Ascending aorta (tissue), 2 donors: Measurements from ENCODE around the gene PPP1R3F. TPM values are rescaled to one million over a fixed set of nuclear protein-coding genes. Genes with fewer than 3 reads are reported as not detected.
A peak's percentile ranks its signal among the peaks of the same experiment; 100 is the strongest.
"Not testable (repeated sequence)": the region's sequence is repeated elsewhere in the genome, so short reads cannot be mapped to it uniquely, and the experiment has no call there.

ENCODE experiments used
- DNase-seq, 2 donors: peaks; one replicate each; pipeline ENCODE4 v3.0.0-alpha.2; 2019; ENCODE audit warnings: low spot score in 2 of 2
- H3K27ac ChIP-seq, 2 donors: fragments of 200-600 bp; sonication (generic); one replicate each; pipeline ENCODE4 v1.5.1; 2016 to 2017; ENCODE audit warnings: mild to moderate bottlenecking in 1 of 2
- H3K27me3 ChIP-seq: fragments of 200-600 bp; sonication (generic); one replicate; pipeline ENCODE4 v1.5.1; 2017
- H3K36me3 ChIP-seq, 2 donors: fragments of 200-600 bp; sonication (generic); one replicate each; pipeline ENCODE4 v1.5.1; 2016
- H3K4me1 ChIP-seq, 2 donors: fragments of 200-600 bp; sonication (generic); one replicate each; pipeline ENCODE4 v1.5.1; 2016 to 2017; ENCODE audit warnings: mild to moderate bottlenecking in 1 of 2
- H3K4me3 ChIP-seq, 2 donors: fragments of 200-600 bp; sonication (generic); one replicate each; pipeline ENCODE4 v1.5.1; 2016 to 2017; ENCODE audit warnings: mild to moderate bottlenecking in 1 of 2
- H3K9me3 ChIP-seq, 2 donors: fragments of 200-600 bp; sonication (generic); one replicate each; pipeline ENCODE4 v1.5.1; 2016
- intact Hi-C: fragments of 100-400 bp; cut with DNase I; formaldehyde crosslinking; loops from one replicate; pipeline ENCODE4 v1.15.1; 2023
- total RNA-seq: library from RNA; depleted of rRNA; stranded (reverse); fragments of >200 nt; gene quantifications from one replicate; pipeline ENCODE4 v1.1.0, GENCODE V29; 2016
- TF ChIP-seq, protein P1 (sequence below), 3 experiments: fragments of 200-600 bp in 2 of 3; fragments of 450-650 bp in 1 of 3; sonication (generic) in 2 of 3; IDR thresholded peaks; one replicate each; pipeline ENCODE4 v1.5.1; 2016 to 2019; ENCODE audit warnings: antibody characterized with exemption in 3 of 3, mild to moderate bottlenecking in 1 of 3, moderate library complexity in 1 of 3

Gene PPP1R3F
- total RNA-seq, 1 donor from 2014 or later, result 14.8 TPM

DNA sequence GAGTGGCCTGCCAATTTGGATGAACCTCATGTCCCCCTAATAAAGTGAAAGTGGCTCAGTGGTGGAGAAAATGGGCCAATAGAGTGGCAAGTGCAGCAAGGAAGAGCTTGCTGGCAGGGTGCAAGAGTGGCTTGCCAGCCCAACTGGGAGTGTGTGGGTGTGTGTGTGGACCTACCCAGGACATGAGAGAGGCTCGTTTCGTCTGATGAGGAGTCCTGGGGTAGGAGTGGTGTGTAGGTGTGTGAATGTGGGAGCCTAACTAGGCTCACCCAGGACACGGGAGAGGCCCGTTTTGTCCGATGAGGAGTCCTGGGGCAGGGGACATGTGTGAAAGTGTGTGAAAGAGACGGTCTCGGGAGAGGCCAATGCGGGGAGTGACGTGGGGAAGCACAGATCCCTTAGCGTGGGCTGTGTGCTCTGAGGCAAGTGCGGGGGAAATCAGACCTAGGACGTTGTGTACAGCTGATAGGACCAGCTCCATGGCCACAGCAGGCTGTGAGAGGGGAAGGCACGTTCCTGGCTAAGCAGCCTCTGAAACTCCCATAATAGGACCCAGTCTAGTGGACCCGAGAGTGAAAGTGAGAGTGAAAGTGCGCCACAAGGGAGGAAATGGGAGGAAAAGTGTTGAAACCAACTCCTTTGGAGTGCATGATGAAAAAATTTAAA lies 39.1 kb downstream of the PPP1R3F start:
- Histone ChIP-seq H3K4me1 (no peaks in the 10 kb centered on the region), H3K4me3 (peak overlapping the region; percentile 41 to 59), H3K36me3 (no peaks in the 10 kb centered on the region), H3K27ac (peak overlapping the region; percentile 58 to 62), H3K9me3 (no peaks in the 10 kb centered on the region), H3K27me3 (no peaks in the 10 kb centered on the region)
- intact Hi-C loops, result no loop called here
- TF ChIP-seq, protein P1, sequence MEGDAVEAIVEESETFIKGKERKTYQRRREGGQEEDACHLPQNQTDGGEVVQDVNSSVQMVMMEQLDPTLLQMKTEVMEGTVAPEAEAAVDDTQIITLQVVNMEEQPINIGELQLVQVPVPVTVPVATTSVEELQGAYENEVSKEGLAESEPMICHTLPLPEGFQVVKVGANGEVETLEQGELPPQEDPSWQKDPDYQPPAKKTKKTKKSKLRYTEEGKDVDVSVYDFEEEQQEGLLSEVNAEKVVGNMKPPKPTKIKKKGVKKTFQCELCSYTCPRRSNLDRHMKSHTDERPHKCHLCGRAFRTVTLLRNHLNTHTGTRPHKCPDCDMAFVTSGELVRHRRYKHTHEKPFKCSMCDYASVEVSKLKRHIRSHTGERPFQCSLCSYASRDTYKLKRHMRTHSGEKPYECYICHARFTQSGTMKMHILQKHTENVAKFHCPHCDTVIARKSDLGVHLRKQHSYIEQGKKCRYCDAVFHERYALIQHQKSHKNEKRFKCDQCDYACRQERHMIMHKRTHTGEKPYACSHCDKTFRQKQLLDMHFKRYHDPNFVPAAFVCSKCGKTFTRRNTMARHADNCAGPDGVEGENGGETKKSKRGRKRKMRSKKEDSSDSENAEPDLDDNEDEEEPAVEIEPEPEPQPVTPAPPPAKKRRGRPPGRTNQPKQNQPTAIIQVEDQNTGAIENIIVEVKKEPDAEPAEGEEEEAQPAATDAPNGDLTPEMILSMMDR (IDR thresholded peaks at IDR 0.05), result no peak
- DNase-seq, result no peak

DNA sequence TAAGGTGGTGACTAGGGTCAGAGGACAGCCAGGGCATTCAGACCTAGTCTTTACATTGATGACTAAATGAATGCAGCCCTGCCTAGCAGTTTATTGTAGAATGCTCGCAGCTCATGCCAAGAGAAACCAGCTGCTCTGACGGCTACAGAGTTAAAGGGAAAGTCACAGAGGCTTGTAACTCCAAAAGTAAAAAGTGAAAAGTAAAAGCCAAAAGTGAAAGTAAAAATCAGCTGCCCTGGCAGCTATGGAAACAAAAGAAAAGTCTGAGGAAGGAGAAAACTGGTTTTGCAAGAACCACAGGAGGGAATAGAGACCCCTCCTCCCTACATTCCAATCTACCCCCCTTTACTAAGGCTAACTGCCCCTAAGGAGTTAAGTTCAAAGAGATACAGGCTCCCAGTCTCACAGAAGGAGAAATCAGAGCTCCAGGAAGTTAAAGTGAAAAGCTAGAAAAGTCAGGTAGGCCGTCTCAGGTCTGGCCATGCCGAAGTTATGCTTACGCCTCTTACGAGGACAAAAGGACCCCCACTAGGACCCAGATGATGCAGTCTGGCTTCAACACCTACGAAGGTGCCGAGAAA lies 39.9 kb downstream of the PPP1R3F start:
- H3K9me3 ChIP-seq, result no peaks in the 10 kb centered on the region
- DNase-seq, result no peak
- TF ChIP-seq, protein P1 (IDR thresholded peaks at IDR 0.05), result no peak
- H3K27me3 ChIP-seq, result no peaks in the 10 kb centered on the region
- H3K4me1 ChIP-seq, result no peaks in the 10 kb centered on the region
- intact Hi-C loops, result no loop called here
- H3K4me3 ChIP-seq, result peak overlapping the region; percentile 41 to 59
- no peaks in the 10 kb centered on the region for H3K36me3 ChIP-seq
- H3K27ac ChIP-seq, result peak overlapping the region; percentile 58 to 62

DNA sequence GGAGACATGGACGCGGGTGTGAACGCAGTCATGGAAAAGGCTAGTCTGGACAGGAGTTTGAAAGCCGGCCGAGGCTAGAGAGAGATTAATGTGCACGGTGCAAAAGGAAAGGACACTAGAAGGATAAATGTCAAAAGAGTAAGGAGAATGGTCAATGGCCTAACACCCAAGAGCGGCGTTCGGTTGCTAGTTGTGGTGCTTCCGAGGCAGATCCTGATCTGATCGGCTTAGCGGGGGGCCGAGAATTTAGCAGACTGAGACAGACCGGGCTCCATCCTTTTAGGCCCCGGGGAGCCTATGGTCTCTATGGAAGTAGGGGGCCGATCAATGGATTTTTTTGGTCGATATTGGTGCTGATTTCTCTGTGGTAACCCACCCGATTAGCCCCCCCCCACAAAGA lies 40.8 kb downstream of the PPP1R3F start:
- TF ChIP-seq, protein P1 (IDR thresholded peaks at IDR 0.05), result no peak
- Histone ChIP-seq H3K27ac (no peak overlapping the region), H3K27me3 (no peaks in the 10 kb centered on the region), H3K4me3 (peak overlapping the region in 1 of 2 donors; percentile 59), H3K4me1 (no peaks in the 10 kb centered on the region), H3K9me3 (no peaks in the 10 kb centered on the region), H3K36me3 (no peaks in the 10 kb centered on the region)
- intact Hi-C loops, result no loop called here
- no peak for DNase-seq

DNA sequence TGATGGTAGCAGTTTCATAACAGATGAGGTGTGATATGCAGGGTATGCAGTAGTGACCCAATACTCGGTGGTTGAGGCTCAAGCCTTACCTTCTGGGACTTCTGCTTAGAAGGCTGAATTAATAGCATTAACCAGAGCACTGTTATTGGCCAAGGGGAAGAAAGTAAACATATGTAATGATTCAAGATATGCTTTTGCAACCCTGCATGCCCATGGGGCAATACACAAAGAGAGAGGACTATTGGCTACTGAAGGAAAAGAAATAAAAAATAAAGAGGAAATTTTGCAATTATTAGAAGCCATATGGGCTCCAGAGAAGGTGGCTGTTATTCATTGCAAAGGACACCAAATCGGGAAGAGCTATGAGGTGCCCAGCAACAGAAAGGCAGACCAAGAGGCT lies 42.6 kb downstream of the PPP1R3F start:
- no peaks in the 10 kb centered on the region for H3K36me3 ChIP-seq
- DNase-seq, result no peak
- no peak overlapping the region for H3K4me3 ChIP-seq
- no peak overlapping the region for H3K27ac ChIP-seq
- no peaks in the 10 kb centered on the region for H3K27me3 ChIP-seq
- no peaks in the 10 kb centered on the region for H3K4me1 ChIP-seq
- TF ChIP-seq, protein P1 (IDR thresholded peaks at IDR 0.05), result no peak
- intact Hi-C loops, result no loop called here
- no peaks in the 10 kb centered on the region for H3K9me3 ChIP-seq

DNA sequence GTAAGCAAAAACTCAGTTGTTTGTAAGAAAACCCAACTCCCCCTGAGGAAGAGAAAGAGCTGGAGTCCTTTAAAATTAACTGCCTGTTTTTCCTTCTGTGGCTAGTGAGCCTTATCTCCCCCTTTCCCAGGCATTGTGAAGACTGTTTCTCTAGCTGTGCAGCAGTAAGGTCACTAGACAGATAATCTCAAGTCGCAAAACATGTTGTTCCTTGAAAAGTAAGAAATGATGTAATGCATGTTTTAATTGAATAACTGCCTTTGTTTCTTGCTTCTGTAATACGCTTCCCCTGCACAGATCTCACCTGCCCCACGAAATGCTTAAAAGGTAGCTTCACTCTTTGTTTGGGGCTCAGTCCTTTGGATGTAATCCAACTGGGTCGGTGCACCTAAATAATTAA lies 46.5 kb downstream of the PPP1R3F start:
- Histone ChIP-seq H3K4me1 (no peaks in the 10 kb centered on the region), H3K27me3 (no peaks in the 10 kb centered on the region), H3K36me3 (no peaks in the 10 kb centered on the region), H3K4me3 (no peak overlapping the region), H3K27ac (no peak overlapping the region), H3K9me3 (no peaks in the 10 kb centered on the region)
- intact Hi-C loops, result no loop called here
- TF ChIP-seq, protein P1 (IDR thresholded peaks at IDR 0.05), result no peak
- DNase-seq, result no peak

DNA sequence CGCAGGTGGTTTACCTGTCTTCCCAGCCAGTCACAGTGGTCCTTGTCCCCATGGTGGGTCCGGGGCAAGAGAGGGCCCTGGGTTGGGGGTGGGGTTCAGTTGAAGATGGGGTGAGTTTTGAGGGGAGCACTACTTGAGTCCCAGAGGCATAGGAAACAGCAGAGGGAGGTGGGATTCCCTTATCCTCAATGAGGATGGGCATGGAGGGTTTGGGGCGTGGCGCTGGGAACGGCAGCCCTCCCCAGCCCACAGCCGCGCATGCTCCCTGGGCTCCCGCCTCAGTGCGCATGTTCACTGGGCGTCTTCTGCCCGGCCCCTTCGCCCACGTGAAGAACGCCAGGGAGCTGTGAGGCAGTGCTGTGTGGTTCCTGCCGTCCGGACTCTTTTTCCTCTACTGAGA lies 52.1 kb downstream of the PPP1R3F start, which contains the start of gene GAGE12J:
Gene GAGE12J, plus strand, starts transcription at position 301 of the 400 bp plus-strand sequence. CDS start 1,157 bp downstream, outside the sequence.
- H3K9me3 ChIP-seq, H3K36me3 ChIP-seq, intact Hi-C loops, DNase-seq, H3K27ac ChIP-seq, H3K4me1 ChIP-seq, H3K27me3 ChIP-seq, H3K4me3 ChIP-seq: not testable (repeated sequence)

DNA sequence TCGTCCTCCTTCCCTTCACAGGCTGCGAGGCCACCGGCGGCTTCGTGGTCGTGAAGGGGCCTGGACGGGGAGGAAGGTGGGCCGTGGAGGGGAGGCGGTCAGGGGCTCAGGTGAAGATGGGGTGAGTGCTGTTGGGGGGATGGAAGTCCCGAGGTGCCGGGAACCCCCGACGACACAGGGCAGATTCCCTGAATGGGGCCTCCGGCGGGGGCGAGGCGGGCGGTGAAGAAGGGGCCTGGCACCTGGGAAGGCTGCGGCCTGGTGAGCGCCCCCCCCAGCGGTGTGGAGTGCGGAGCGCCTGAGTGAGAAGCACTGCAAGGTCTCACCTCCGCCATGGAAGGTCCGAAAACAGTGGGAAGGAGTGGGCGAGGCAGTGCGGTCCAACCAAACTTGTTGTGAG lies 52.7 kb downstream of the PPP1R3F start:
- H3K36me3 ChIP-seq, DNase-seq, H3K27ac ChIP-seq, H3K4me1 ChIP-seq, H3K4me3 ChIP-seq, H3K9me3 ChIP-seq, H3K27me3 ChIP-seq, intact Hi-C loops: not testable (repeated sequence)

DNA sequence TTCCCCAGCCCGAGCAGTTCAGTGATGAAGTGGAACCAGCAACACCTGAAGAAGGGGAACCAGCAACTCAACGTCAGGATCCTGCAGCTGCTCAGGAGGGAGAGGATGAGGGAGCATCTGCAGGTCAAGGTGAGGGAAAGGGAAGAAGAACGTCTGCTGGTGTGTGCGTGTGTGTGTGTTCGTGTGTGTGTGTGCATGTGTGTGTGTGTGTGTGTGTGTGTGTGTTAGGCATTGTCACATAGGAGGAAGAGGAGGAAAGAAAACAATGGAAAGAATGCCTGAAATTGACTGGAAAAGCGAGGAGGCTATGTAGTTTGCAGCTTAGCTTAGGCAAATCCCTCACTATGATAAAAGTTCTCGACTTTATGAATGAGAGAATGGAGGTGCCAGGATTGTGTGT lies 54.1 kb downstream of the PPP1R3F start:
- H3K9me3 ChIP-seq, H3K36me3 ChIP-seq, DNase-seq, H3K27ac ChIP-seq, intact Hi-C loops, H3K4me3 ChIP-seq, H3K27me3 ChIP-seq, H3K4me1 ChIP-seq: not testable (repeated sequence)

DNA sequence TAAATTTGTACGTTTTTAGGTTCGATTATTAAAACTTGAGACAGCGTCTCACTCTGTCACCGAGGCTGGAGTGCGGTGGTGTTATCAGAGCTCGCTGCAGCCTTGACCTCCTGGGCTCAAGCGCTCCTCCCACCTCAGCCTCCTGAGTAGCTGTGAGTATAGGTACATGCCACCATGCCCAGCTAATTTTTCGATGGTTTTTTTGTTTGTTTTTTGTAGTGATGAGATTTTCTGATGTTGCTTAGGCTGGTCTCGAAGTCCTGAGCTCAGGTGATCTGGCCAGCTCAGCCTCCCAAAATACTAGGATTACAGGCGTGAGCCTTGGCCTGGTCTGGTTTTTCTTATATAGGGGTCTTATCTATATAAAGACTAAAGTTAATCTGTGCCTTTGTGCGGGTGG lies 60.8 kb downstream of the PPP1R3F start:
- H3K27me3 ChIP-seq, H3K36me3 ChIP-seq, H3K4me3 ChIP-seq, H3K9me3 ChIP-seq, intact Hi-C loops, H3K4me1 ChIP-seq, H3K27ac ChIP-seq, DNase-seq: not testable (repeated sequence)
